WTC11 (cell line): ENCODE results near the gene MORN4. TPM values are rescaled to one million over a fixed set of nuclear protein-coding genes. Genes with fewer than 3 reads are reported as not detected.
"Not testable (repeated sequence)": the region's sequence is repeated elsewhere in the genome, so short reads cannot be mapped to it uniquely, and the experiment has no call there.

Experiments used
- ATAC-seq: fragments of 200-7000 bp; cut with Tn5 transposase; 2 replicates; pipeline ENCODE4 v1.10.0; 2021; ENCODE audit warnings: mild to moderate bottlenecking, moderate library complexity
- CTCF ChIA-PET: fragments of 300-600 bp; sonication (Branson Sonifier 250); formaldehyde crosslinking; loops from one replicate; lab custom pipeline; 2021; ENCODE audit warnings: antibody characterized with exemption; lab: Charles Lee
- POLR2A ChIA-PET: fragments of 350-600 bp; sonication (Branson Sonifier 250); formaldehyde crosslinking; loops from one replicate; lab custom pipeline; 2021; ENCODE audit warnings: antibody characterized with exemption; lab: Charles Lee
- DNase-seq: peaks from one replicate; pipeline ENCODE4 v3.0.0; 2021; ENCODE audit warnings: low spot score
- H3K27ac Mint-ChIP-seq: 2 replicates; pipeline ENCODE4 v1.8.0; 2021; ENCODE audit warnings: mixed read lengths
- H3K27me3 Mint-ChIP-seq: 2 replicates; pipeline ENCODE4 v1.8.0; 2021; ENCODE audit warnings: low read depth, mild to moderate bottlenecking, moderate library complexity, mixed read lengths
- H3K36me3 Mint-ChIP-seq: 2 replicates; pipeline ENCODE4 v1.8.0; 2021; ENCODE audit warnings: mixed read lengths
- H3K4me1 Mint-ChIP-seq: 2 replicates; pipeline ENCODE4 v1.8.0; 2022; ENCODE audit warnings: mixed read lengths
- H3K4me3 Mint-ChIP-seq: 2 replicates; pipeline ENCODE4 v1.8.0; 2021; ENCODE audit warnings: mild to moderate bottlenecking, moderate library complexity, mixed read lengths
- H3K9me3 Mint-ChIP-seq: 2 replicates; pipeline ENCODE4 v1.8.0; 2021; ENCODE audit warnings: mixed read lengths
- CBFB ChIP-seq: sonication (generic); formaldehyde crosslinking; IDR thresholded peaks from 2 replicates; pipeline ENCODE4 v1.8.1; 2022; ENCODE audit warnings: mild to moderate bottlenecking, low read depth, missing genetic modification reagents
- E2F4 ChIP-seq: sonication (generic); formaldehyde crosslinking; IDR thresholded peaks from 2 replicates; pipeline ENCODE4 v1.8.1; 2022; ENCODE audit warnings: low read depth, mild to moderate bottlenecking, moderate library complexity, missing genetic modification reagents, borderline replicate concordance
- IRF2 ChIP-seq: sonication (generic); formaldehyde crosslinking; IDR thresholded peaks from 2 replicates; pipeline ENCODE4 v1.8.0; 2022; ENCODE audit warnings: low read depth, missing genetic modification reagents, borderline replicate concordance
- NFYB ChIP-seq: sonication (generic); formaldehyde crosslinking; conservative IDR thresholded peaks from 2 replicates; pipeline ENCODE4 v1.8.0; 2022; ENCODE audit warnings: low read depth, missing genetic modification reagents
- NR1H2 ChIP-seq: sonication (generic); formaldehyde crosslinking; IDR thresholded peaks from 2 replicates; pipeline ENCODE4 v1.9.0; 2021; ENCODE audit warnings: mild to moderate bottlenecking, moderate library complexity, missing genetic modification reagents
- PRDM15 ChIP-seq: sonication (generic); formaldehyde crosslinking; IDR thresholded peaks from 2 replicates; pipeline ENCODE4 v1.8.0; 2022; ENCODE audit warnings: missing genetic modification reagents
- SMAD4 ChIP-seq: sonication (generic); formaldehyde crosslinking; IDR thresholded peaks from 2 replicates; pipeline ENCODE4 v1.8.0; 2022; ENCODE audit warnings: mild to moderate bottlenecking, missing genetic modification reagents
- ZNF219 ChIP-seq: sonication (generic); formaldehyde crosslinking; IDR thresholded peaks from 2 replicates; pipeline ENCODE4 v1.8.0; 2023; ENCODE audit warnings: missing genetic modification reagents, mild to moderate bottlenecking, borderline replicate concordance
- total RNA-seq: library from RNA; stranded (reverse); gene quantifications from 3 replicates; pipeline ENCODE4 v1.2.3, GENCODE V29; 2021
- TF ChIP-seq, protein P1 (sequence below): sonication (generic); formaldehyde crosslinking; IDR thresholded peaks from 2 replicates; pipeline ENCODE4 v1.8.1; 2022; ENCODE audit warnings: low read depth, missing genetic modification reagents, borderline replicate concordance
- TF ChIP-seq, protein P2 (sequence below): sonication (generic); formaldehyde crosslinking; IDR thresholded peaks from 2 replicates; pipeline ENCODE4 v1.8.0; 2022; ENCODE audit warnings: mild to moderate bottlenecking, missing genetic modification reagents
- TF ChIP-seq, protein P3 (sequence below): sonication (generic); formaldehyde crosslinking; conservative IDR thresholded peaks from 2 replicates; pipeline ENCODE4 v1.8.1; 2023; ENCODE audit warnings: mild to moderate bottlenecking, low read depth, missing genetic modification reagents, moderate library complexity
- TF ChIP-seq, protein P4 (sequence below): fragments of 250-450 bp; sonication (Bioruptor Pico); conservative IDR thresholded peaks from 2 replicates; pipeline ENCODE4 v1.9.0; 2021; ENCODE audit warnings: mild to moderate bottlenecking
- TF ChIP-seq, protein P5 (sequence below): sonication (generic); formaldehyde crosslinking; IDR thresholded peaks from 2 replicates; pipeline ENCODE4 v1.8.1; 2022; ENCODE audit warnings: missing genetic modification reagents, borderline replicate concordance
- TF ChIP-seq, protein P6 (sequence below): sonication (generic); formaldehyde crosslinking; conservative IDR thresholded peaks from 2 replicates; pipeline ENCODE4 v1.8.1; 2022; ENCODE audit warnings: mild to moderate bottlenecking, missing genetic modification reagents

The MORN4 gene
- total RNA-seq, 1 experiment from 2014 or later = 21.8 TPM

DNA sequence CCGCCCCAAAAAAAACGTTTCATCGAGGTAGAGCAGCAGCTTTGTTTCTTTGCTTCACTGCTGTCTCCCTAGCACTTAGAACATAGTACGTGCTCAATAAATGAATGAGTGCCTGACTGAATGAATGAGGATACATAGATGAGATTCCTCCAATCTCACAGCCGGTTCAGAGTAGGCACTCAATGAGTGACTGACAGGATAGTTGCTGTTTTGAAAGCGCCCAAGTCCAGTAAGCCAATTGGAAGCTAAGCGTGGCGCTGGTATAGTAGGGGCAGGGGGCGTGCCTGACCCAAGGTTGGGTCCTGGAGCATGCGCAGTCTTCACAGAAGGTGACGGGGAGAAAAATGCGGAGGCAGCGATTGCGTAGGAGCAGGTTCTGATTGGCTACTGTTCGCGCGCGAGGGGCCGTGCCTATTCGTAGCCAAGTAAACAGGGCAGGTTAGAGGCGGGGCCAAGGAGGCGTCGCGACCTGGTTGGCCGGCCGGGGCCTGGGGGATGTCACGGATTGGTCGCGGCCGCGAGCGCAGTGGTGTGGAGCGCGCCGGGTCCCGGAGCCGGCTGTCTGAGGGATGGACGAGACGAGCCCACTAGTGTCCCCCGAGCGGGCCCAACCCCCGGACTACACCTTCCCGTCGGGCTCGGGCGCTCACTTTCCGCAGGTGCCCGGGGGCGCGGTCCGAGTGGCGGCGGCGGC lies 7.0 kb upstream of the MORN4 start, which contains the start of gene PI4K2A (continued):
- no peak for TF ChIP-seq IRF2

DNA sequence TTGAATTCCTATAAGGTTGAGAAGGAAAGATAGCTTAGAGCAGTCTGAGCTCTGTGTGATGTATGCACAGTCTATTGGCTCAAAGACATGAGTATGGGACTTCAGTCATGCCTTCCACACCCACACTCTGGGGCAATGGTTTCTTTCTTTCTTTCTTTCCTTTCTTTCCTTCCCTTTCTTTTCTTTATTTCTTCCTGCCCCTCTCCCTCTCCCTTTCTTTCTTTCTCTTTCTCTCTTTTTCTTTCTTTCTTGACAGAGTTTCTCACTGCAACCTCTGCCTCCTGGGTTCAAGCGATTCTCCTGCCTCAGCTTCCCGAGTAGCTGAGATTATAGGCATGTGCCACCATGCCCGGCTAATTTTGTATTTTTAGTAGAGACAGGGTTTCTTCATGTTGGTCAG lies 5.8 kb upstream of the MORN4 start:
- CTCF ChIA-PET, H3K9me3 Mint-ChIP-seq, ATAC-seq, DNase-seq, H3K27ac Mint-ChIP-seq, H3K27me3 Mint-ChIP-seq, POLR2A ChIA-PET, H3K4me3 Mint-ChIP-seq: not testable (repeated sequence)
- Mint-ChIP-seq H3K36me3 (peaks cover 11% of the 10 kb centered on the region; the same call in 1 of the 2 replicates), H3K4me1 (peaks cover 27% of the 10 kb centered on the region)

DNA sequence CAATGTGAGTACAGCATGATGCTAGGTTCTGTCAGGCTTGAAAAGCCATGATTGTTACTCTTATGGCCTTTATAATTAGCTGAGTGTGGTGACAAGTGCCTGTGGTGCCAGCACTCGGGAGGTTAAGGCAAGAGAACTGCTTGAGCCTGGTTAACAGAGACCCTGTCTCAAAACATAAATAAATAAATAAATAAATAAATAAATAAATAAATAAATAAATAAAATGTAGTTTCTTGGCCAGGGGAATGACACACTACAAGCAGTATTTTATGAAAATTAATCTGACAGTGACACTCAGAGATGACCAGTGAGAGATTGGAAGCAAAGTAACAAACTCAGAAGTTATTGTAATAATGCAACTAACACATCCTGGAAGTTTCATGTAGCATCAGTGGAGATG lies 2.3 kb upstream of the MORN4 start:
- POLR2A ChIA-PET = no interaction called here
- CTCF ChIA-PET = no interaction called here
- DNase-seq (no peak), ATAC-seq (no peak)
- H3K4me3 Mint-ChIP-seq = no peak overlapping the region
- H3K36me3 Mint-ChIP-seq = no peaks in the 10 kb centered on the region
- H3K27ac Mint-ChIP-seq = no peak overlapping the region
- H3K4me1 Mint-ChIP-seq = peaks cover 19% of the 10 kb centered on the region
- no peaks in the 10 kb centered on the region for H3K27me3 Mint-ChIP-seq
- no peaks in the 10 kb centered on the region for H3K9me3 Mint-ChIP-seq
- TF ChIP-seq NR1H2 (CRISPR knock-in tag) (no peak), SMAD4 (CRISPR knock-in tag) (no peak), ZNF219 (no peak), CBFB (no peak), PRDM15 (CRISPR knock-in tag) (no peak), NFYB (CRISPR knock-in tag) (no peak), E2F4 (CRISPR knock-in tag) (no peak)
- TF ChIP-seq, protein P1, sequence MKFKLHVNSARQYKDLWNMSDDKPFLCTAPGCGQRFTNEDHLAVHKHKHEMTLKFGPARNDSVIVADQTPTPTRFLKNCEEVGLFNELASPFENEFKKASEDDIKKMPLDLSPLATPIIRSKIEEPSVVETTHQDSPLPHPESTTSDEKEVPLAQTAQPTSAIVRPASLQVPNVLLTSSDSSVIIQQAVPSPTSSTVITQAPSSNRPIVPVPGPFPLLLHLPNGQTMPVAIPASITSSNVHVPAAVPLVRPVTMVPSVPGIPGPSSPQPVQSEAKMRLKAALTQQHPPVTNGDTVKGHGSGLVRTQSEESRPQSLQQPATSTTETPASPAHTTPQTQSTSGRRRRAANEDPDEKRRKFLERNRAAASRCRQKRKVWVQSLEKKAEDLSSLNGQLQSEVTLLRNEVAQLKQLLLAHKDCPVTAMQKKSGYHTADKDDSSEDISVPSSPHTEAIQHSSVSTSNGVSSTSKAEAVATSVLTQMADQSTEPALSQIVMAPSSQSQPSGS (CRISPR knock-in tag) = no peak
- TF ChIP-seq, protein P2, sequence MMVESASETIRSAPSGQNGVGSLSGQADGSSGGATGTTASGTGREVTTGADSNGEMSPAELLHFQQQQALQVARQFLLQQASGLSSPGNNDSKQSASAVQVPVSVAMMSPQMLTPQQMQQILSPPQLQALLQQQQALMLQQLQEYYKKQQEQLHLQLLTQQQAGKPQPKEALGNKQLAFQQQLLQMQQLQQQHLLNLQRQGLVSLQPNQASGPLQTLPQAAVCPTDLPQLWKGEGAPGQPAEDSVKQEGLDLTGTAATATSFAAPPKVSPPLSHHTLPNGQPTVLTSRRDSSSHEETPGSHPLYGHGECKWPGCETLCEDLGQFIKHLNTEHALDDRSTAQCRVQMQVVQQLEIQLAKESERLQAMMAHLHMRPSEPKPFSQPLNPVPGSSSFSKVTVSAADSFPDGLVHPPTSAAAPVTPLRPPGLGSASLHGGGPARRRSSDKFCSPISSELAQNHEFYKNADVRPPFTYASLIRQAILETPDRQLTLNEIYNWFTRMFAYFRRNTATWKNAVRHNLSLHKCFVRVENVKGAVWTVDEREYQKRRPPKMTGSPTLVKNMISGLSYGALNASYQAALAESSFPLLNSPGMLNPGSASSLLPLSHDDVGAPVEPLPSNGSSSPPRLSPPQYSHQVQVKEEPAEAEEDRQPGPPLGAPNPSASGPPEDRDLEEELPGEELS (CRISPR knock-in tag) = no peak
- TF ChIP-seq, protein P3, sequence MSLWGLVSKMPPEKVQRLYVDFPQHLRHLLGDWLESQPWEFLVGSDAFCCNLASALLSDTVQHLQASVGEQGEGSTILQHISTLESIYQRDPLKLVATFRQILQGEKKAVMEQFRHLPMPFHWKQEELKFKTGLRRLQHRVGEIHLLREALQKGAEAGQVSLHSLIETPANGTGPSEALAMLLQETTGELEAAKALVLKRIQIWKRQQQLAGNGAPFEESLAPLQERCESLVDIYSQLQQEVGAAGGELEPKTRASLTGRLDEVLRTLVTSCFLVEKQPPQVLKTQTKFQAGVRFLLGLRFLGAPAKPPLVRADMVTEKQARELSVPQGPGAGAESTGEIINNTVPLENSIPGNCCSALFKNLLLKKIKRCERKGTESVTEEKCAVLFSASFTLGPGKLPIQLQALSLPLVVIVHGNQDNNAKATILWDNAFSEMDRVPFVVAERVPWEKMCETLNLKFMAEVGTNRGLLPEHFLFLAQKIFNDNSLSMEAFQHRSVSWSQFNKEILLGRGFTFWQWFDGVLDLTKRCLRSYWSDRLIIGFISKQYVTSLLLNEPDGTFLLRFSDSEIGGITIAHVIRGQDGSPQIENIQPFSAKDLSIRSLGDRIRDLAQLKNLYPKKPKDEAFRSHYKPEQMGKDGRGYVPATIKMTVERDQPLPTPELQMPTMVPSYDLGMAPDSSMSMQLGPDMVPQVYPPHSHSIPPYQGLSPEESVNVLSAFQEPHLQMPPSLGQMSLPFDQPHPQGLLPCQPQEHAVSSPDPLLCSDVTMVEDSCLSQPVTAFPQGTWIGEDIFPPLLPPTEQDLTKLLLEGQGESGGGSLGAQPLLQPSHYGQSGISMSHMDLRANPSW (CRISPR knock-in tag) = no peak
- TF ChIP-seq, protein P4, sequence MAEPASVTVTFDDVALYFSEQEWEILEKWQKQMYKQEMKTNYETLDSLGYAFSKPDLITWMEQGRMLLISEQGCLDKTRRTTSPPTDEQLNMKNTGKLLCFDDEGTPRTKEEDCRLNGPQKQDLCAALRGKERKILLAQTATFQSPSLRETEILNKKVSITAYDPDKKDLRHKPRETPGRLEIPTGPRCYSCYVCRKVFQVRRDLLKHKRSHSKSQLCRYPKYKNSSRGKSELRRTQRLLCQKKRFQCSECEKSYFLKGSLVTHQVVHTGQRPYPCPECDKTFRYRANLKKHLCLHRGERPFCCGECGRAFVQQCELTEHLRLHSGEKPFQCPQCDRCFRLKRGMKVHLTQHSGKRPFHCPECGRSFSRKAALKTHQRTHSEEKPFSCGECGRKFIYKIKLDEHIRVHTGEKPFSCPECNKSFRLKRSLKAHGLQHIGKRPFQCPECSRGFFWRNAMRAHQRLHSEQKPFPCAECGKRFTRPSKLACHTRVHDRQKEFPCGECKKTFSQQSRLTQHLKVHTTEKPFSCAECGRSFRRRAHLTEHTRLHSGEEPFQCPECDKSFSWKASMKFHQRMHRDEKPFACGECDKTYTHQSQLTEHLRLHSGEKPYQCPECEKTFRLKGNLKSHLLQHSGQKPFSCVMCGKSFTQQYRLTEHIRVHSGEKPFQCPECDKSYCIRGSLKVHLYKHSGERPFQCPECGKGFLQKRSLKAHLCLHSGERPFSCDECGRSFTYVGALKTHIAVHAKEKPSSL = no peak
- TF ChIP-seq, protein P5, sequence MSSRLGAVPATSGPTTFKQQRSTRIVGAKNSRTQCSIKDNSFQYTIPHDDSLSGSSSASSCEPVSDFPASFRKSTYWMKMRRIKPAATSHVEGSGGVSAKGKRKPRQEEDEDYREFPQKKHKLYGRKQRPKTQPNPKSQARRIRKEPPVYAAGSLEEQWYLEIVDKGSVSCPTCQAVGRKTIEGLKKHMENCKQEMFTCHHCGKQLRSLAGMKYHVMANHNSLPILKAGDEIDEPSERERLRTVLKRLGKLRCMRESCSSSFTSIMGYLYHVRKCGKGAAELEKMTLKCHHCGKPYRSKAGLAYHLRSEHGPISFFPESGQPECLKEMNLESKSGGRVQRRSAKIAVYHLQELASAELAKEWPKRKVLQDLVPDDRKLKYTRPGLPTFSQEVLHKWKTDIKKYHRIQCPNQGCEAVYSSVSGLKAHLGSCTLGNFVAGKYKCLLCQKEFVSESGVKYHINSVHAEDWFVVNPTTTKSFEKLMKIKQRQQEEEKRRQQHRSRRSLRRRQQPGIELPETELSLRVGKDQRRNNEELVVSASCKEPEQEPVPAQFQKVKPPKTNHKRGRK (CRISPR knock-in tag) = no peak
- TF ChIP-seq, protein P6, sequence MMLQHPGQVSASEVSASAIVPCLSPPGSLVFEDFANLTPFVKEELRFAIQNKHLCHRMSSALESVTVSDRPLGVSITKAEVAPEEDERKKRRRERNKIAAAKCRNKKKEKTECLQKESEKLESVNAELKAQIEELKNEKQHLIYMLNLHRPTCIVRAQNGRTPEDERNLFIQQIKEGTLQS = no peak
